Cardiac muscle cell (in vitro differentiated cells and primary cell): ENCODE data around the gene CD3D. TPM values are rescaled to one million over a fixed set of nuclear protein-coding genes. Genes with fewer than 3 reads are reported as not detected.
A peak's percentile ranks its signal among the peaks of the same experiment; 100 is the strongest.

Experiments
- DNase-seq, 2 donors: peaks; one replicate each; pipeline versions ENCODE4 v3.0.0 to v3.0.0-alpha.2; 2010 to 2017; ENCODE audit warnings: low read depth in 1 of 2, low spot score in 1 of 2
- H3K27ac ChIP-seq: fragments of 200-600 bp; sonication (generic); 2 replicates; pipeline ENCODE4 v1.5.1; 2016
- H3K27me3 ChIP-seq: fragments of 200-600 bp; sonication (generic); 2 replicates; pipeline ENCODE4 v1.6.0; 2016; ENCODE audit warnings: control low read depth
- H3K36me3 ChIP-seq: fragments of 200-600 bp; sonication (generic); 2 replicates; pipeline ENCODE4 v1.5.1; 2016; ENCODE audit warnings: control low read depth
- H3K4me1 ChIP-seq: fragments of 200-600 bp; sonication (generic); 2 replicates; pipeline ENCODE4 v1.8.1; 2017; ENCODE audit warnings: low read depth, mild to moderate bottlenecking, mixed run types
- H3K4me3 ChIP-seq: fragments of 200-600 bp; sonication (generic); 2 replicates; pipeline ENCODE4 v1.5.1; 2016; ENCODE audit warnings: mild to moderate bottlenecking
- H3K9me3 ChIP-seq: fragments of 200-600 bp; sonication (generic); 2 replicates; pipeline ENCODE4 v1.5.1; 2017; ENCODE audit warnings: low read depth, mild to moderate bottlenecking, control low read depth
- CTCF ChIP-seq: IDR thresholded peaks from 2 replicates; pipeline ENCODE4 v1.5.1; 2012; ENCODE audit warnings: low read depth, mild to moderate bottlenecking, low read length
- polyA plus RNA-seq: library from polyadenylated mRNA; unstranded; fragments of >200 nt; fragmentation: Nextera tagmentation; extraction: Ambion mirVana; gene quantifications from 2 replicates; pipeline ENCODE4 v1.2.1, GENCODE V29; 2016
- total RNA-seq: library from RNA; depleted of rRNA; stranded (reverse); fragments of >200 nt; gene quantifications from 2 replicates; pipeline ENCODE4 v1.2.3, GENCODE V29; 2016

The CD3D gene
- total RNA-seq (not detected in 2 replicates), polyA plus RNA-seq (not detected in 2 replicates)

GRCh38 chr11:118342503-118343161 is at the start of gene CD3D:
CD3D (minus strand) TSS chr11:118342705; CDS start chr11:118342607, 98 bp downstream.
- Histone ChIP-seq H3K27me3 (peaks cover 30% of the 10 kb centered on the region), H3K9me3 (no peaks in the 10 kb centered on the region), H3K4me1 (no peaks in the 10 kb centered on the region), H3K36me3 (no peaks in the 10 kb centered on the region), H3K27ac (no peak within 1 kb of the TSS), H3K4me3 (no peak within 1 kb of the TSS)
- DNase-seq, result no peak
- TF ChIP-seq CTCF, result no peak

- peaks cover 50% of the 10 kb centered on the region for H3K36me3 ChIP-seq
- no peaks in the 10 kb centered on the region for H3K9me3 ChIP-seq
- no peaks in the 10 kb centered on the region for H3K27me3 ChIP-seq
- DNase-seq, result no peak
- H3K27ac ChIP-seq, result no peak overlapping the region
- no peaks in the 10 kb centered on the region for H3K4me1 ChIP-seq
- H3K4me3 ChIP-seq, result no peak overlapping the region
- TF ChIP-seq CTCF, result no peak
Measured at GRCh38 chr11:118383657-118384056, 41.2 kb upstream of the CD3D start.

GRCh38 chr11:118382954-118383353 is 40.4 kb upstream of the CD3D start:
- H3K27ac ChIP-seq, result no peak overlapping the region
- TF ChIP-seq CTCF, result no peak
- no peaks in the 10 kb centered on the region for H3K9me3 ChIP-seq
- H3K27me3 ChIP-seq, result no peaks in the 10 kb centered on the region
- no peak for DNase-seq
- no peak overlapping the region for H3K4me3 ChIP-seq
- H3K4me1 ChIP-seq, result no peaks in the 10 kb centered on the region
- peaks cover 48% of the 10 kb centered on the region for H3K36me3 ChIP-seq

GRCh38 chr11:118380571-118380970 is 38.1 kb upstream of the CD3D start:
- Histone ChIP-seq H3K27me3 (no peaks in the 10 kb centered on the region), H3K4me3 (no peak overlapping the region), H3K27ac (no peak overlapping the region), H3K4me1 (no peaks in the 10 kb centered on the region), H3K36me3 (peaks cover 48% of the 10 kb centered on the region), H3K9me3 (no peaks in the 10 kb centered on the region)
- TF ChIP-seq CTCF, result no peak
- peak in 1 of 2 donors; percentile 21 for DNase-seq

- H3K4me1 ChIP-seq, result no peaks in the 10 kb centered on the region
- H3K27ac ChIP-seq, result no peak overlapping the region
- no peaks in the 10 kb centered on the region for H3K27me3 ChIP-seq
- DNase-seq, result no peak
- TF ChIP-seq CTCF, result no peak
- no peaks in the 10 kb centered on the region for H3K9me3 ChIP-seq
- peaks cover 45% of the 10 kb centered on the region for H3K36me3 ChIP-seq
- no peak overlapping the region for H3K4me3 ChIP-seq
Measured at GRCh38 chr11:118379497-118379896, 37.0 kb upstream of the CD3D start.
